Measurements from ENCODE around the gene GNAZ.

The GNAZ gene

GRCh38 chr22:23088199-23088604 is 17.9 kb downstream of the GNAZ start:
- Mint-ChIP-seq H3K9me3 (no peaks in the 10 kb centered on the region), H3K27ac (no peak overlapping the region), H3K36me3 (no peaks in the 10 kb centered on the region), H3K27me3 (peaks cover 2% of the 10 kb centered on the region), H3K4me1 (peaks cover 23% of the 10 kb centered on the region), H3K4me3 (no peak overlapping the region)
- ATAC-seq = no peak

- Mint-ChIP-seq H3K9me3 (no peaks in the 10 kb centered on the region), H3K4me3 (no peak overlapping the region), H3K4me1 (peaks cover 20% of the 10 kb centered on the region), H3K36me3 (no peaks in the 10 kb centered on the region), H3K27me3 (no peaks in the 10 kb centered on the region), H3K27ac (no peak overlapping the region)
- ATAC-seq = no peak
These were observed 18.7 kb downstream of the GNAZ start for GRCh38 chr22:23089010-23089409.

GRCh38 chr22:23089633-23090456 is 19.5 kb downstream of the GNAZ start:
- no peaks in the 10 kb centered on the region for H3K36me3 Mint-ChIP-seq
- no peaks in the 10 kb centered on the region for H3K27me3 Mint-ChIP-seq
- H3K4me3 Mint-ChIP-seq = no peak overlapping the region
- H3K4me1 Mint-ChIP-seq = peaks cover 20% of the 10 kb centered on the region
- no peak for ATAC-seq
- H3K27ac Mint-ChIP-seq = no peak overlapping the region
- no peaks in the 10 kb centered on the region for H3K9me3 Mint-ChIP-seq

GRCh38 chr22:23090457-23090835 is 20.1 kb downstream of the GNAZ start:
- H3K27me3 Mint-ChIP-seq = no peaks in the 10 kb centered on the region
- H3K9me3 Mint-ChIP-seq = no peaks in the 10 kb centered on the region
- H3K27ac Mint-ChIP-seq = no peak overlapping the region
- H3K4me3 Mint-ChIP-seq = no peak overlapping the region
- H3K36me3 Mint-ChIP-seq = no peaks in the 10 kb centered on the region
- no peak for ATAC-seq
- H3K4me1 Mint-ChIP-seq = peaks cover 20% of the 10 kb centered on the region

- Mint-ChIP-seq H3K36me3 (no peaks in the 10 kb centered on the region), H3K27me3 (no peaks in the 10 kb centered on the region), H3K4me1 (peaks cover 9% of the 10 kb centered on the region), H3K9me3 (no peaks in the 10 kb centered on the region), H3K27ac (no peak overlapping the region), H3K4me3 (no peak overlapping the region)
- no peak for ATAC-seq
These were observed 21.4 kb downstream of the GNAZ start for GRCh38 chr22:23091760-23092159.

- peaks cover 3% of the 10 kb centered on the region for H3K4me1 Mint-ChIP-seq
- H3K4me3 Mint-ChIP-seq = no peak overlapping the region
- no peak for ATAC-seq
- no peak overlapping the region for H3K27ac Mint-ChIP-seq
- no peaks in the 10 kb centered on the region for H3K9me3 Mint-ChIP-seq
- no peaks in the 10 kb centered on the region for H3K36me3 Mint-ChIP-seq
- H3K27me3 Mint-ChIP-seq = no peaks in the 10 kb centered on the region
These were observed 22.1 kb downstream of the GNAZ start for GRCh38 chr22:23092217-23092955.

GRCh38 chr22:23093051-23093788 is 22.9 kb downstream of the GNAZ start:
- Mint-ChIP-seq H3K4me3 (no peak overlapping the region), H3K27me3 (no peaks in the 10 kb centered on the region)

GRCh38 chr22:23094260-23094659 is 23.9 kb downstream of the GNAZ start:
- no peak overlapping the region for H3K27ac Mint-ChIP-seq
- H3K4me3 Mint-ChIP-seq = no peak overlapping the region
- no peaks in the 10 kb centered on the region for H3K4me1 Mint-ChIP-seq
- H3K27me3 Mint-ChIP-seq = no peaks in the 10 kb centered on the region
- H3K9me3 Mint-ChIP-seq = no peaks in the 10 kb centered on the region
- ATAC-seq = no peak
- H3K36me3 Mint-ChIP-seq = no peaks in the 10 kb centered on the region

More at GRCh38 chr22:23093051-23093788, 22.9 kb downstream of the GNAZ start:
- H3K4me1 Mint-ChIP-seq = no peaks in the 10 kb centered on the region
- no peak overlapping the region for H3K27ac Mint-ChIP-seq
- no peak for ATAC-seq
- H3K9me3 Mint-ChIP-seq = no peaks in the 10 kb centered on the region
- H3K36me3 Mint-ChIP-seq = no peaks in the 10 kb centered on the region

GRCh38 chr22:23094695-23095681 is 24.7 kb downstream of the GNAZ start:
- no peaks in the 10 kb centered on the region for H3K27me3 Mint-ChIP-seq
- H3K9me3 Mint-ChIP-seq = no peaks in the 10 kb centered on the region
- H3K36me3 Mint-ChIP-seq = no peaks in the 10 kb centered on the region
- H3K4me1 Mint-ChIP-seq = no peaks in the 10 kb centered on the region
- no peak for ATAC-seq
- H3K4me3 Mint-ChIP-seq = no peak overlapping the region
- H3K27ac Mint-ChIP-seq = no peak overlapping the region

- H3K36me3 Mint-ChIP-seq = no peaks in the 10 kb centered on the region
- H3K9me3 Mint-ChIP-seq = no peaks in the 10 kb centered on the region
- no peak overlapping the region for H3K4me3 Mint-ChIP-seq
- no peak overlapping the region for H3K27ac Mint-ChIP-seq
- no peak for ATAC-seq
- H3K4me1 Mint-ChIP-seq = no peaks in the 10 kb centered on the region
- H3K27me3 Mint-ChIP-seq = no peaks in the 10 kb centered on the region
These were observed 25.5 kb downstream of the GNAZ start for GRCh38 chr22:23095733-23096342.

GRCh38 chr22:23097412-23098229 is 27.3 kb downstream of the GNAZ start:
- Mint-ChIP-seq H3K27ac (no peak overlapping the region), H3K9me3 (no peaks in the 10 kb centered on the region), H3K36me3 (no peaks in the 10 kb centered on the region), H3K4me1 (no peaks in the 10 kb centered on the region), H3K4me3 (no peak overlapping the region), H3K27me3 (no peaks in the 10 kb centered on the region)
- no peak for ATAC-seq

- no peaks in the 10 kb centered on the region for H3K4me1 Mint-ChIP-seq
- no peaks in the 10 kb centered on the region for H3K9me3 Mint-ChIP-seq
- H3K36me3 Mint-ChIP-seq = no peaks in the 10 kb centered on the region
- ATAC-seq = no peak
- no peaks in the 10 kb centered on the region for H3K27me3 Mint-ChIP-seq
- H3K27ac Mint-ChIP-seq = no peak overlapping the region
- H3K4me3 Mint-ChIP-seq = no peak overlapping the region
These were observed 27.9 kb downstream of the GNAZ start for GRCh38 chr22:23098230-23098705.

GRCh38 chr22:23098718-23099530 is 28.6 kb downstream of the GNAZ start:
- Mint-ChIP-seq H3K36me3 (no peaks in the 10 kb centered on the region), H3K4me3 (no peak overlapping the region), H3K9me3 (no peaks in the 10 kb centered on the region), H3K4me1 (no peaks in the 10 kb centered on the region), H3K27me3 (no peaks in the 10 kb centered on the region), H3K27ac (no peak overlapping the region)
- no peak for ATAC-seq

All from stimulated activated memory B cell treated with anti-CD40 and anti-IgM and Interleukin-4, amounts not matched to agents 10 μg/mL and 1 μg/mL and 100 μg/mL, for 72 hours (primary cell).